A549 (cell line): Measurements from ENCODE around the gene KICS2.

Experiments
- CTCF ChIP-seq: fragments of >200 bp; sonication (Bioruptor Twin); formaldehyde crosslinking; IDR thresholded peaks from 3 replicates; pipeline ENCODE4 v1.5.1; 2016
- HOXA7 ChIP-seq: fragments of 250-450 bp; sonication (Bioruptor Pico); IDR thresholded peaks from 2 replicates; pipeline ENCODE4 v1.5.0; 2020; ENCODE audit warnings: mild to moderate bottlenecking, moderate library complexity
- JUNB ChIP-seq: fragments of >200 bp; sonication (Bioruptor Twin); formaldehyde crosslinking; IDR thresholded peaks from 2 replicates; pipeline ENCODE4 v1.6.1; 2016
- MAX ChIP-seq: IDR thresholded peaks from 2 replicates; pipeline ENCODE4 v1.6.1; 2012
- POLR2A ChIP-seq: IDR thresholded peaks from 2 replicates; pipeline ENCODE4 v1.6.1; 2012; ENCODE audit warnings: mild to moderate bottlenecking, low read length
- POLR2AphosphoS2 ChIP-seq: conservative IDR thresholded peaks from 2 replicates; pipeline ENCODE4 v1.6.1; 2012; ENCODE audit warnings: low read length, improper control_type of control experiment, inconsistent platforms
- REST ChIP-seq: fragments of 200-600 bp; sonication (generic); IDR thresholded peaks from 2 replicates; pipeline ENCODE4 v1.6.1; 2016; ENCODE audit warnings: antibody characterized with exemption, mild to moderate bottlenecking, moderate library complexity

GRCh38 chr12:64190140-64190539, 32.0 kb downstream of the KICS2 start:
- TF ChIP-seq REST = no peak
- no peak for TF ChIP-seq CTCF
- no peak for TF ChIP-seq JUNB
- no peak for TF ChIP-seq POLR2A
- no peak for TF ChIP-seq MAX
- no peak for TF ChIP-seq HOXA7 (CRISPR knock-in tag)
- TF ChIP-seq POLR2AphosphoS2 = no peak
